DMS153 (cell line): ENCODE results near the gene TMEM240.

Experiments used
- DNase-seq: peaks from one replicate; lab custom pipeline; 2025; lab: John Stamatoyannopoulos, UW

The TMEM240 gene

DNA sequence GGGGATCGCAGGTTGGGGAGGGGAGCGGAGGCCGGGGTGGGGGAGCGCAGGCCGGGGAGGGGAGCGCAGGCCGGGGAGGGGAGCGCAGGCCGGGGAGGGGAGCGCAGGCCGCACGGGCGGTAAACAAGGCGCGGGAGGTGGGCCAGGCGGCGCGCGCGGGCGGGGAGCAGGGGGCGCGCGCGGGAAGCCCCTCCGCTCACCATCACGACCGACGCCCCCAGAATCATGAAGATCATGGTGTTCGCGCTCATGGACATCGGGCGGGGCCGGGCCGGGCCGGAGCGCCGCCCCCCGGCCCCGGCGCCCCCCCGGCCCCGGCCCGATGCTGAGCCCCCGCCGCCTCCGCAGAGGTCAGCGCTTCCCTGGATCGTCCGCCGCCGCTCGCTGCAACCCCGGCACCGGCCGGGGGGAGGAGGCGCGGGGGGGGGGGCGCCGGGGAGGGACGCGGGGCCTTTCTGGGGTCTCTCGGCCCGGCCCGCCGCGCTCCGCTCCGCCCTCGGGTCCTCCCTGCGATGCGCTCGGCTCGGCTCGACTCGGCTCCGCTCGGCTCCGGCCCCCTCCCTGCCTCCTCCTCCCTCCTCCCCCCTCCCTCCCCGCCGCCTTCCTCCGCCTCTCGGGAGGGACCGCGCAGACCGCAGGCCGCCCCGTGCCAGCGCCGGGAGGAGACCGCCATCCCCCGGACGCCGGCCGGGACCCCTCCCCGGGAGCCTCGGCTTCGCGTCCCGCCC is at the start of gene TMEM240:
TMEM240 (minus strand) TSS at position 535 of the 728 bp plus-strand sequence; CDS start at position 257, 278 bp downstream.
- DNase-seq: no peak

DNA sequence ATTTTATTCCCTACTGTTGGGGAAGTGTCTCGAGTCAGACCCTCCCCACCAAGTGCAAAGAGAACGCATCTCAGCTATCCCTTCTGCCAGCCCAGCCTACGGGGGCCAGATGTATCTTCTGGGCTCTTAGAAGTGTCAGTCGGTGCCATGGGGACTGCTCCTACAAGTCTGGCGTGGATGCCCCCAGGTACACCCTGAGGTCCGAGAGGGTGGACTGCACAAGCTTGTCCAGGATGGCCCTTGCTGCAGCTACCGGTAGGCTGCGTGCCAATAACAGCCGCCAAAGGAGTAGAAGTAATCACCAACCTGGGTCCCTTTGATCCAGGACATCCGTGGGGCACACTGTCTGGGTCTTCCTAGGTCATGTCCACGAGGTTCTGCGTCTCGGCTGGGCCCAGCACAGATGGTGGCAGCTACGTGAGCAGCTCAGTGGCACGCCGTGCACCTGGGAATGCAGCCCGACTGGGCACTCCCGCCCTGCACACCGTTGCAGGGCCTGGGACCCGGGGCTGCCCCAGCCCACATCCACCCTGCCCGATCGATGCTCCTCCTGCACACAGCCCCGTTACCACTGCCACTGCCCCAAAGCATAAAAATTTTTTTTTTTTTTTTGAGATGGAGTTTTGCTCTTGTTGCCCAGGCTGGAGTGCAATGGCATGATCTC is 43.1 kb upstream of the TMEM240 start:
- DNase-seq: no peak

DNA sequence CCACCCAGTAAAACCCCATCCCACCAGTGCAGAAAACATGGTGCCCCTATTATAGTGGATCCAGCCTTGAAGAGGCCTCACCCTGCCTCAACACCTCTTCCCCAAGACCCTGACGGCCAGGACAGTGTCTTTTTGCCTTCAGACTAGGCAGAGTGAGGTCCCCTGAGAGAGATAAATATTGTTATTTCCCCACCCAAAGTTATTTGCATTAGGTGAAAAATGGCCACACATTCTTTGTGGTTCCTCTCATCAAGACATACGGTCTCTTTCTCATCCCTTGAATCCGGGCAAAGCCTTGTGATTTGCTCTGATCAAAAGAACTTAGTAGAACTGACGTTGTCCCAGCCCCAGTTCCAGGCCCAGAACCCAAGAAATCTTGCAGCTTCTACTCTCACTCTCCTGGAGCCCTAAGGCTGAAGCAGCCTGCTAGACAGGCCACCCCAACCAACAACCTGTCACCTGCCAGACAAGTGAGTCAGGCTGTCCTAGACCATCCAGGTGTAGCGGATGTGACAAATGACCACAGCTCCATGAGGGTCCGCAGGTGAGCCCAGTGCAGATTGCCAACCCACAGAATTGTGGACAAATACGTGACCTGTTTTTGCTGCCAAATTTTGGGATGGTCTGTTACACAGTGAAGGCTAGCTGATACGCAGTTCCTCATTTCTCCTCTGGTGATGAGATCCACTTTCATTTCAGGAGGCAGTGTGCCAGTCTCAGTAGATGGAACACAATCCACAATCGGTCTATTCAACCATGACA is 42.3 kb upstream of the TMEM240 start:
- no peak for DNase-seq

DNA sequence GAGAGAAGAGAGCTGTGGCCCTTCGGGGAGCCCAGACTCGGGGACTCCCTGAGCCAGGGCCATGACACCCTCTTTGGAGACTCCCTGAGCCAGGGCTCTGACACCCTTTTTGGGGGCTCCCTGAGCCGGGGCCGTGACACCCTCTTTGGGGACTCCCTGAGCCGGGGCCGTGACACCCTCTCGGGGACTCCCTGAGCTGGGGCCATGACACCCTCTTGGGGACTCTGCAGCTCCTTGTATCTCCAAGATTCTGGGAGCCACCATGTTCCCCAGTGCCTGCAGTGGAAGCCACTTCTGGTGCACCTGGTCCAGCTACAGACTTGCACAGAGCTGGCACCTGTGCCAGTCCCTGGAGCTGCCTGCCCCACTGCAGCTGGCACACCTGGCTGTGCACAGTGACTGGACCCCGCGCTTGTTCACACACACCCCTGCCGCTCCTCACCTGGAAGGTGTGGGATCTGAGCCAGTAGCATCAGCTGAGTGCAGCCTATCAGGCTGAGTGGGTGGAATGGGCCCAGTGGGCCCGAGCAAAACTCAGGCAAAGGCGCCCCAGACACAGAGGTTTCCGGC is 38.0 kb upstream of the TMEM240 start:
- no peak for DNase-seq

DNA sequence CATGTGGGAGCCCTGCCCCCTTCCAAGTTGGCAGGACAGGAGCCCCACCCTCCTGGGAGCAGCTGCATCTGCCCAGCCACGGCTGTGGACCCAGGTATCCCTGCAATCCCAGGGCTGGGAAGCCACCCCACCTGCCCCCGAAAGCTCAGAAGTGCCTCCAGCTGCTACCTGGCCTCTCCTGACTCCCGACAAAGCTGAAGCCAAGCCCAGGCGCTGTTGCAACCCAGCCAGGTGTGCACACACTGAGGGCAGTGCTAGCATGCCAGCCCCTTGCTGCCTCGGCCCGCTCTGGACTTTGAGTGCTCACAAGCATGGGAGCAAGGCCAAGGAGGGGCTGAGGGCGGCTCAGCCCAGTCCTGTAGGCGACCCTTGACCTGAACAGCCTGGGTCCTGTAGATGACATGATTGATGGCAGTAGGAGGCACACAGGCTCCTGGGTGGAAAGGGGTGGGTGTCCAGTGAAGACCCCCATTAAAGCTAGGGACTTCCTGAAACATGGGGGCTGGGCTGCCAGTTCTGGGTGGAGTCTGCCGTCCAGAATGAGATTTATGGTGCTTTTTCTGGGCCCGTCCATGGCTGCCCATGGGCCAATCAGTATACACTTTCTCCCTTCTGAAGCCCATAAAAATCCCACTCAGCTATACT is 37.1 kb upstream of the TMEM240 start:
- DNase-seq: no peak

DNA sequence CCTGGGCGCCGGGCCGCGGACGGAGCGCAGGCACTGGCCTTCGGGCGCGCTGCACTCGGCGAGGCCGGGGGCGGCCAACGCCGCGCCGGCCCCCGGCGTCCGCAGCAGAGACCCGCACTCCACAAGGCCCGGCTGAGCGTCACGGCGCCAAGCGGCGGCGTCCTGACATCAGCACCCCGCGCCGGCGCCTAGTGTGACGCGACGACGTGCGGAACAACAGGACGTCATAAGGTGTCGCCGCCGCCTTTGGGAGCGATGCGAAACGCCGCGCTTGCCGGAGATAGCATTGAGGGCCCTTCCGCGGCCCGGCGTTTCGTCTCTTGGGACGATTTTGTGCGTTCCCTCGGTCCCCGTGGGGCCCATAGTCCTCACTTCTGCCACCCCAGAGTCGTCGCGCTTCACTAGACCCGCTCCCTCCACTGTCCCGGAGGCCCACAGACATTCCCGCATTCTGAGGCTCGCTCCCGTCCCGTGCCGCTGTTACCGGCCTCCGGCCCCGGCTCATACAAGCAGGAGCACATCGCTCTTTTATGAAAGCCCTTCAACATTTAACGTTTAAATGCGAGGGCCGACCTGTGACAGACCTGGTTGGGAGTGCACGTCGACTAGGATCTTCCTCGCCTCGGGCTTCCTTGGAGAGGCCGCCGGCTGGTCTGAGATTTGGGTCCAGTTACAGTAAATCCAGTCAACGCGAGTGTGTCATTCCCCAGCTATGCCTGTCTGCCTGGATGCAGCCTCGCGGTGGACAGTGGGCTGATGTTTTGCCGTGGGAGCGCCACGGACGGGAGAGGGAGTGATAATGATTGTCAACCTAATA is 34.5 kb upstream of the TMEM240 start, which contains the start of gene SSU72:
SSU72 (minus strand) TSS at position 143 of the 817 bp plus-strand sequence. CDS start 306 bp downstream, outside the sequence.
- DNase-seq: peak; percentile 93

DNA sequence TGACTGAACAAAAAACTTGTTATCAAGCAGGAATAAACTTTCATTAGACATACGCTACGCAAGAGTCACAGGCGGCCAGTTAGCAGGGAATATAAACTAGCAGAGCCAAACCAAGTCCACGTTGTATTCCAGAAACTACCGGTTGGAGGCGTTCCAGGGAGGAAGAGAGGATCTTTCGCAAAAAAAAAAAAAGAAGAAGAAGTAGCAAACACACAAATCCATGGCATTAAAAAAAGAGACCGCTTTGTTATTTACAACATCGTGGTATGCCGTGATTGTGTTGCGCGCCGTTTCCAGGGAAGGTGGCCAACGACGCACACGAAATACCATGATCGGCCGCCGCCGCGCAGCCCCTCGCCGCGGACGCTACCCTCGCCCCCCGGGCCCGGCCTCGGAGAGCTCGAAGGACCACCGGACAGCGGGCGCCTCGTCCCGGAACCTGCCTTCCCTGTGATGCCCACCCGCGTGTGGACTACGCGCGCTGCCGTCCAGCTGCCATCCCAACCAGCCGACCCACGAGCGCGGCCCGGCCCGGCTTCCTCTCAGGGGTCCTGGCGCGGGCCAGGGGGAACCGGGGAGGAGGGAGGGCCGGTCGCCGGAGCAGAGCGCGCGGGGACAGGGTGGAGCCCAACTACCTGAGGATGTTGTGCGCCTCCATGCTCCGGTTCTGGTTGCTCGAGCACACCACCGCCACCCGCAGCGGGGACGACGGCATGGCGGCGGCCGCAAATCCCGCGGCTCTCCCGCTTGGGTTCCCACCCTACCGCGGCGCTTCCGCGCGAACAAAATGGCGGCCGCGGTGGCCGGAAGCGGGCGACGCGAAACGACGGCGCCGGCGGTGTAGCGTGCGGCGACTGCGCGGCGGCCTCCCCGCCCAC is 33.7 kb upstream of the TMEM240 start:
- peak; percentile 73 for DNase-seq

DNA sequence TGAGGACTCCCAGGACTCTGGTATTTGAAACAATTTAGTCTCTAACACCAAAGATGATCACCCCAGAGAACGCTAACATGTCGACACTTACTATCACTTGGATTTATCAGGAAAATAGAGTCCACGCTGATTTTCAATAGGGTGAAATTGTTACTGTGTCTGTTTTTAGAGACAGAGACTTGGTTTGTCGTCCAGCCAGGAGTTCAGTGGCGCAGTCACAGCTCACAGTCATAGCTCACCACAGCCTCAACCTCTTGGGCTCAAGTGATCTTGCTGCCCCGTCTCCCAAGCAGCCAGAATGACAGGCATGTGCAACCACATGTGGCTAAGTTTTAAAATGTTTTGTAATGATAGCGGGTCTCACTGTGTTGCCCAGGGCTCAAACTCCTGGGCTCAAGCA is 28.9 kb upstream of the TMEM240 start:
- no peak for DNase-seq

DNA sequence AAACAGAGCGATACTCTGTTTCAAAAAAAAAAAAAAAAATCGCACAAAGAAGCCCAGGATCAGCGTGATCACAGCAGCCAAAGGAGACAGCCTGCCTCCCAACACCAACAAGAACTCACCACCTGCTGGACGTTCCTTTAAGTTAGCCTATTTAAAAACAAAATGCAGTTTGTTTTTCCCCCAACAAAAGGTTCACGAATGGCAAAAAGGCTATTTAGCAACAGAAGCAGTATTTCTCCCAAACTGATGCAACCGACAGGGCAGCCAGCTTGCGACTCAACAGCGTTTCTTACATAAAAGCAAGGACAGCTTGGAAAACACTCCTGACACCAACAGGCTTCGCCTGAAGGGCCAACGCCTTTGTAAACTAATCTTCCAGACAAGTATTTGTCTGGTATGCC is 27.5 kb upstream of the TMEM240 start:
- DNase-seq: no peak

DNA sequence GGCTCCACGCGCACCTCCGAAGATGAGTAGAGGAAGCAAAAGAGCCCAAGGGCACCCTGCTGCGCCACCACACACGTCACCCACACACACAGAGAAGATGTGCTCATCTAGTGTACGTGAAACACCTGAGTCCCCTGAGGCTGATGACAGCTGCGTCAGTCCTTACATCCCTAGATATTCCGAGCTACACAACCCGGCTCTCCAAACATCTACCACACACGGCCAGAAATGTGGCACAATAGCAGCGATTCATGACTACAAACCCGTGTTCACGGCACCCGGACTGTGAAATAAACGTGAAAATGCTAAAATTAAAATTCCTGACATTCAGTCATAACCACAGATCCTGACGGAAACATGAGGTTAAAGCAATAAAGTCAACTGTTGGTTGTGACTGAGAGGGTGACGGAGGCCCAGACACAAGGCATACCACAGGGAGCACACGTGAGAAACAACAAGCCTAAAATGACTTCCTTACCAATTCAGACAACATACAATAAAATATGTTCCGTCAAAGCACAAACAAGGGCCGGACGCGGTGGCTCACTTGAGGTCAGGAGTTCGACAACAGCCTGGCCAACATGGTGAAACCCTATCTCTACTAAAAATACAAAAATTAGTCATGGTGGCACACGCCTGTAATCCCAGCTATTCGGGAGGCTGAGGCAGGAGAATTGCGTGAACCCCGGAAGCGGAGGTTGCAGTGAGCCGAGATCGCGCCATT is 26.9 kb upstream of the TMEM240 start:
- DNase-seq: no peak

DNA sequence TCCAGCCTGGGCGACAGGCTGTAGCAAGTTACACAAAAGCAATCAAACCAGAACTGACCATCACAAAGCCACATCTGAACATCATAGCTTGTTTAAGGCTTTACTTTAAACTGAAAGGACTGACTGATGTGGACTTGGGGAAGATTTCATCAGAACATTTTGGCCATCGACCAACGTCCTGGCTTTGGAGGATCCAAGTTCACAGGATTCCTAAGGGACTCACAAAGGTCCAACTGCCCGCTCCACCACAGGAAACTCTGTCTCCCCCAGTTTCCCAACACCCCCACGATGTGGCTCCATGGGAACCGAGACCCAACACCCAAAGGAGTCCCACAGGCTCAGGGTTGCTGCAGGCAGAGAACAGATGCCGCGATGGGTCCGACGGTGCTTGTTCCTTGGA is 24.9 kb upstream of the TMEM240 start:
- no peak for DNase-seq

DNA sequence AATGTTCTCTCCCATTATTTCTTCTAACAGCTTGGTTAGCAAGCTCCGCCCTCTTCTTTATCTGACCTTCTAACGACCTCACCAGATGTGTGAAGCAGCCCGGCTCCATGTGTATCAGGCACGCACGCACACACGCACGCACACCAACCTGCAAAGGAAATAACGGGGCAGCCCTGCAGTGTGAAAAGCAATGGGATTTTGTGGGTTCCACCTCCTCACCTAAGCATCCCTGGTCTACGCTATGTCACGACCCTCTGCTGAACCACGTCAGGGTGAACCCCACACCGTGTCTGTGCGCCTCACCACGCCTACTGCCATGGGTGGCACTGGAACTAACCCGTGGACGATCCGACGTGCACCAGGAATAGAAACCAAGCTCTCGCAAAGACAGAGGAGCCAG is 23.8 kb upstream of the TMEM240 start:
- DNase-seq: no peak

DNA sequence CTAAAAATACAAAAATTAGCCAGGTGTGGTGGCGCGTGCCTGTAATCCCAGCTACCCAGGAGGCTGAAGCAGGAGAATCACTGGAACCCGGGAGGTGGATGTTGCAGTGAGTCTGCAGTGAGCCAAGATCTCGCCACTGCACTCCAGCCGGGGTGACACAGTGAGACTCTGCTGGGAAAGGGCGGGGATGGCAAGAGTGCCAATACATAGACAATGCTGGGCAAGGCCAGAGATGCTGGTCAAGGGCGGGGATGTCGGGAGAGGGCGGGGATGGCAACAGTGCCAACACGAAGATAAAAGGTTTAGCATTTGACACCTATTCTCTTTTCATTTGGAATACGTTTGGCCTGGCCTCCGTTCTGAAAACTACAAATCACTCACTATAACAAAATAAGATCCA is 23.3 kb upstream of the TMEM240 start:
- no peak for DNase-seq

DNA sequence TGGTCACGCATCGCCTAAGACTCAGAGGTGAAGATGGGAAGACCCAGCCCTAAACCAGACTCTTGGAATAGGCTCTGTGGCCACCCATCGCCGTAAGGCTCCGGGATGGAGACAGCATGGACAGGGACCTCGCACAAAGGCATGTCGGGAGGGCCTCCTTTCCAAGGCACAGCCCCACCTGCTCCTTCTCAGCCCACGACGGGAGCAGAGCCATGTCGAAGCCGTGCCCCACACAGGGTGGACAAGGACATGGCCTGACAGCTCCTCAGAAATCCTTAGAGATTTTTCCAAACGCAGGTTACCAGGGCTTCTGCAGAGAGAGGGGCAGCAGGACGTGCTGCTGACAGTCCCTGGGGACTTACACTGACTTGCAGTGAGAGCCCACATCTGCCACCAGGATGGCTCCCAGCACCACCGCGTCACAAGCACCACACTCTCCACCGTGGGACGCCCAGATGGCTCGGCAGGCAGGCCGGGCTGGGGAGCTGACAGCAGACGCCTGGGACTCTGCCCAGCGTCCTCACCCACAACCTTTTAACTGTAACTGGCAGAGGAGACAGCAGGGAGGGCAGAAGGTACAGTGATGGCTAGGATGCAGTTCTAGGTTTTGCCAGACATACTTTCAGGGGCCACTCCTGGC is 22.3 kb upstream of the TMEM240 start:
- no peak for DNase-seq

DNA sequence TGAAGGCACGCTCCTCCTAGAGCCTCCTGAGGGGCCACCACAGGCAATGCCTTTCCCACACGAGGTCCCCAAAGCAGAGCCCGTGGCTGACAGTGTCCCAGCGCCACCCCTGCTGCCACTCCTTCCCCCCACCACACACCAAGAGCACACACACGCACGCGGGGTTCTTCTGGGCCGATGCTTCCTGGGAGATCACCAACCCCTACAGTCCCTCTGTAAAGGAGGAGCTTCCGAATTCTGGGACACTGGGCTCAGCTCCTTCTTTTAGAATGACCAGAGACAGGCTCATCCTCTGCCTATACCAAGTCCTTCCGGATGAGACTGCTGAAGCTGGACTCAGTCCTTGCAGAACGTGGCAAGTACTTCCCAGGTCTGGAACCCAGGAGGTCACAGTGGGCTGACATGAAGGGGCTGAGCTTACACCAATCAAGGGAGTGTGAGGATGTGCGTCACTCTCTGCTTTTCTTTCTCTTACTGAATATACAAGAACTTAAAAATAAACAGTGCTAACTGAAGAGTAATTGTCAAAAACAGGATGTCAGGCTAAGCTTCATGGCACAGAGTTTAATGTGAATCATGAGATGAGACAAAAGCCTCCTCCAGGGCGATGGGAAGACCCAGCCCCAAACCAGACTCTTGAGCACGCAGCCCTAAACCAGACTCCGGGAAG is 21.5 kb upstream of the TMEM240 start:
- DNase-seq: no peak

DNA sequence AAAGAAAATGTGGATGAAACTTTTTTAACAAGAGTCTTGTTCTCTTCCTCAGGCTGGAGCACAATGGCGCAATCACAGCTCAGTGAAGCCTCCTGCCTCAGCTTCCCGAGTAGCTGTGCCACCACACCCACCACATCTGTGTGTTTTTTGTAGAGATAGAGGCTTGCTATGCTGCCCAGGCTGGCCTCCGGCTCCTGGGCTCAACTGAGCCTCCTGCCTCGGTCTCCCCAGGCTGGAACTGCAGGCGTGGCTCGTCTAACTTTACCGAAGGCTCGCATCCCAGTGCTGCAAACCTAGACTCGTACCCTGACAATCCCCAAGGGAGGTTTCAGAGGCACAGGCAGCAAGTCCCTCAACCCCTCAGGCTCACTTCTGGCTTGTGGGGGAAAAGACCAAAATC is 19.8 kb upstream of the TMEM240 start:
- no peak for DNase-seq

DNA sequence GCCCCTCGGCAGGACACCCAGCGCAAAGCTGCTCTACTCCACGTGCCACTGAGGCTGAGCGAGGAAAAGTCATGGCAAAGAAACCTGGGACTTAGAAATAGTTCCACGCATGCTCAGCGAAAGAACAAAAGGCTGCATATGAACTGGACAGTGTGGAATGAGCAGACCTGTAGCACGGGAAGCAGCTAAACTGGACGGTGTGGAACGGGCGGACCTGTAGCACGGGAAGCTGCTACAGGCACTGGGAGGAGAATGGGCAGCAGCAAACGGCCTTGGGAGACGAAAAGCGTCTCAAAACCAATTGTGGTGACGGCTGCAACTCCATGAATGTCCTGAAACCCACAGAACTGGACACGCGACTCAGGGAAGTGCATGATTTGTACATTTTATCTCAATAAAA is 18.6 kb upstream of the TMEM240 start:
- no peak for DNase-seq

DNA sequence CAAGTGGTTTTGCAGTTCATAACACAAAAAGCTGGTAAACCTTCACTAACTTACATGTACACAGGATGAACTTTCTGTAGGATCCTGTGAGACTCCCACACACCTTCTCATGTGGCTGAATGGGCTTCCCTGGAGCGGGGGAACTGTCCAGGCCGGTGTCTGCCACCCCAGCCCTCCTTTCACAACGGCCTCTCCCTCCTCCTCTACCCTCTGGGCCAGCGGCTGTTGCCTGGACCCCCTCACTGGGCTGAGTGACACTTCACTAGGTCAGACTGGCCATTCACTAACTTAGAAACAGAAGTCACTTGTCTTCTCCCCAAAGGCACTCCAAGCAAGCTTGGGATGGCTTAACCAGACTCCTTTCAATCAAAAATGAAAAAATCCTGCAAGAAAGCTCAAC is 18.2 kb upstream of the TMEM240 start:
- no peak for DNase-seq
